Mesenchymal stem cell (in vitro differentiated cells and primary cell): ENCODE measurements around the gene ALDH18A1.
"Not testable (repeated sequence)": the region's sequence is repeated elsewhere in the genome, so short reads cannot be mapped to it uniquely, and the experiment has no call there.

Source experiments
- DNase-seq: peaks from one replicate; pipeline ENCODE4 v3.0.0-alpha.2; 2013
- H2AFZ ChIP-seq: one replicate; pipeline ENCODE4 v1.6.1; 2013; ENCODE audit warnings: low read depth, mild to moderate bottlenecking, control low read depth, inconsistent platforms, low read length, moderate library complexity
- H2AK5ac ChIP-seq: 2 replicates; pipeline ENCODE4 v1.6.1; 2013; ENCODE audit warnings: low read length, moderate library complexity, mild to moderate bottlenecking, inconsistent platforms; ENCODE audit not compliant: severe bottlenecking
- H2BK120ac ChIP-seq: one replicate; pipeline ENCODE4 v1.6.1; 2013; ENCODE audit warnings: low read depth, mild to moderate bottlenecking, inconsistent platforms, low read length, moderate library complexity
- H2BK12ac ChIP-seq, 2 experiments: one replicate each; pipeline ENCODE4 v1.6.1; 2013; ENCODE audit warnings: inconsistent platforms in 2 of 2, low read length in 2 of 2, mild to moderate bottlenecking in 2 of 2, moderate library complexity in 2 of 2, control low read depth in 1 of 2
- H2BK15ac ChIP-seq: one replicate; pipeline ENCODE4 v1.6.1; 2013; ENCODE audit warnings: mild to moderate bottlenecking, low read depth, inconsistent platforms; ENCODE audit not compliant: poor library complexity, severe bottlenecking
- H2BK5ac ChIP-seq: 2 replicates; pipeline ENCODE4 v1.6.1; 2013; ENCODE audit warnings: low read depth, mild to moderate bottlenecking, low read length, control low read depth, inconsistent platforms; ENCODE audit not compliant: poor library complexity, severe bottlenecking
- H3K14ac ChIP-seq, 2 experiments: one replicate each; pipeline ENCODE4 v1.6.1; 2013; ENCODE audit warnings: inconsistent platforms in 2 of 2, low read length in 2 of 2, control low read depth in 1 of 2, mild to moderate bottlenecking in 1 of 2, moderate library complexity in 1 of 2
- H3K18ac ChIP-seq, 2 experiments: one replicate each; pipeline ENCODE4 v1.6.1; 2013; ENCODE audit warnings: inconsistent platforms in 2 of 2, low read length in 2 of 2, control low read depth in 1 of 2, low read depth in 1 of 2, mild to moderate bottlenecking in 1 of 2
- H3K23ac ChIP-seq, 2 experiments: one replicate each; pipeline ENCODE4 v1.6.1; 2013; ENCODE audit warnings: inconsistent platforms in 2 of 2, low read length in 2 of 2, mild to moderate bottlenecking in 2 of 2, moderate library complexity in 2 of 2, control low read depth in 1 of 2
- H3K27ac ChIP-seq: 2 replicates; pipeline ENCODE4 v1.5.1; 2013; ENCODE audit warnings: mild to moderate bottlenecking, moderate library complexity, low read length, control low read depth, inconsistent platforms; ENCODE audit not compliant: poor library complexity, severe bottlenecking
- H3K27me3 ChIP-seq, 2 experiments: 2 replicates each; pipeline versions ENCODE4 v1.6.1 to v1.7.0; 2013; ENCODE audit warnings: low read length in 2 of 2, mild to moderate bottlenecking in 2 of 2, moderate library complexity in 2 of 2, control low read depth in 1 of 2, inconsistent platforms in 1 of 2; ENCODE audit not compliant: control insufficient read depth in 1 of 2, insufficient read depth in 1 of 2
- H3K36me3 ChIP-seq, 2 experiments: 2 replicates each; pipeline versions ENCODE4 v1.6.1 to v1.7.0; 2013; ENCODE audit warnings: low read length in 2 of 2, control low read depth in 1 of 2, inconsistent platforms in 1 of 2, low read depth in 1 of 2, mild to moderate bottlenecking in 1 of 2; ENCODE audit not compliant: insufficient read depth in 2 of 2, control insufficient read depth in 1 of 2
- H3K4ac ChIP-seq, 2 experiments: one replicate each; pipeline ENCODE4 v1.6.1; 2013; ENCODE audit warnings: inconsistent platforms in 2 of 2, low read length in 2 of 2, mild to moderate bottlenecking in 2 of 2, moderate library complexity in 2 of 2, control low read depth in 1 of 2, low read depth in 1 of 2
- H3K4me1 ChIP-seq: 2 replicates; pipeline ENCODE4 v1.6.1; 2013; ENCODE audit warnings: low read depth, low read length, control low read depth; ENCODE audit not compliant: control insufficient read depth, insufficient read depth
- H3K4me2 ChIP-seq: 2 replicates; pipeline ENCODE4 v1.6.1; 2013; ENCODE audit warnings: low read length, mild to moderate bottlenecking, inconsistent platforms; ENCODE audit not compliant: poor library complexity, severe bottlenecking
- H3K4me3 ChIP-seq, 2 experiments: 2 replicates each; pipeline versions ENCODE4 v1.5.1 to v1.7.0; 2013; ENCODE audit warnings: low read length in 2 of 2, mild to moderate bottlenecking in 2 of 2, control low read depth in 1 of 2, low read depth in 1 of 2; ENCODE audit not compliant: insufficient read depth in 1 of 2
- H3K79me1 ChIP-seq: replicated peaks from 2 replicates; pipeline ENCODE4 v1.6.1; 2013; ENCODE audit warnings: mild to moderate bottlenecking, control low read depth, low read length, inconsistent platforms; ENCODE audit not compliant: poor library complexity, severe bottlenecking
- H3K9ac ChIP-seq: 2 replicates; pipeline ENCODE4 v1.7.0; 2013; ENCODE audit warnings: mild to moderate bottlenecking, low read length, moderate library complexity
- H3K9me3 ChIP-seq: 2 replicates; pipeline ENCODE4 v1.7.0; 2013; ENCODE audit warnings: mild to moderate bottlenecking, low read length; ENCODE audit not compliant: control insufficient read depth
- H4K8ac ChIP-seq: one replicate; pipeline ENCODE4 v1.6.1; 2013; ENCODE audit warnings: inconsistent platforms, mild to moderate bottlenecking, low read length, moderate library complexity
- H4K91ac ChIP-seq: one replicate; pipeline ENCODE4 v1.6.1; 2013; ENCODE audit warnings: mild to moderate bottlenecking, low read length, inconsistent platforms
- WGBS: methylation state at CpG from one replicate; pipeline ENCODE4 v1.1.7; 2013; ENCODE audit warnings: mixed read lengths; 5-methylcytosine and 5-hydroxymethylcytosine counted together

ALDH18A1 gene

DNA sequence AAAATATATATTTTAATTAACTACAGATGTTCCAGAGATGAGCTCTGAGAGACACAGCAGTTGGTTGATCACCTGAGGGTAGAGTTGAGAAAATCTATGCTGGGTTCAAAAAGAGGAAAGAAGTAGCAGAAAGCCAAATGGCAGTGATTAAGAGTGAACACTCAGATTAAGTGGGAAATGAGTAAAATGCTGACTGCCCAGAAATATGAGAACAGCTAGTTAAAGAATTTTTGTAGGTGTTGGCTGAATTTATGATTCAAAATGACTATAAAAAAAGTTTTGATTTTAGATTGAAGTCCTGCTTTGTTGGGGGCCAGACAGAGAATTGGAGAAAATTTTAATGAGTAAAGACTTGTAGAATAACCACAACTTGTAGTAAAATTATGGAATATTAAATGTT, 27.5 kb upstream of the ALDH18A1 start:
- H3K9me3 ChIP-seq: no peaks in the 10 kb centered on the region
- no peak overlapping the region for H3K14ac ChIP-seq
- H2BK15ac ChIP-seq: no peak overlapping the region
- H4K91ac ChIP-seq: no peak overlapping the region
- H3K4ac ChIP-seq: no peak overlapping the region
- no peak overlapping the region for H2BK12ac ChIP-seq
- H3K36me3 ChIP-seq: peaks cover 14 to 88% of the 10 kb centered on the region in 2 experiments
- H3K4me3 ChIP-seq: no peak overlapping the region
- no peaks in the 10 kb centered on the region for H3K27me3 ChIP-seq
- H2BK5ac ChIP-seq: no peak overlapping the region
- H3K79me1 ChIP-seq: peaks cover 2% of the 10 kb centered on the region
- no peak overlapping the region for H2AK5ac ChIP-seq
- no peak overlapping the region for H3K9ac ChIP-seq
- H3K27ac ChIP-seq: no peak overlapping the region
- no peak overlapping the region for H3K18ac ChIP-seq
- H3K23ac ChIP-seq: no peak overlapping the region
- no peak for DNase-seq
- no peak overlapping the region for H2BK120ac ChIP-seq
- H2AFZ ChIP-seq: no peak overlapping the region
- no peaks in the 10 kb centered on the region for H3K4me1 ChIP-seq
- H3K4me2 ChIP-seq: no peak overlapping the region
- H4K8ac ChIP-seq: no peak overlapping the region

DNA sequence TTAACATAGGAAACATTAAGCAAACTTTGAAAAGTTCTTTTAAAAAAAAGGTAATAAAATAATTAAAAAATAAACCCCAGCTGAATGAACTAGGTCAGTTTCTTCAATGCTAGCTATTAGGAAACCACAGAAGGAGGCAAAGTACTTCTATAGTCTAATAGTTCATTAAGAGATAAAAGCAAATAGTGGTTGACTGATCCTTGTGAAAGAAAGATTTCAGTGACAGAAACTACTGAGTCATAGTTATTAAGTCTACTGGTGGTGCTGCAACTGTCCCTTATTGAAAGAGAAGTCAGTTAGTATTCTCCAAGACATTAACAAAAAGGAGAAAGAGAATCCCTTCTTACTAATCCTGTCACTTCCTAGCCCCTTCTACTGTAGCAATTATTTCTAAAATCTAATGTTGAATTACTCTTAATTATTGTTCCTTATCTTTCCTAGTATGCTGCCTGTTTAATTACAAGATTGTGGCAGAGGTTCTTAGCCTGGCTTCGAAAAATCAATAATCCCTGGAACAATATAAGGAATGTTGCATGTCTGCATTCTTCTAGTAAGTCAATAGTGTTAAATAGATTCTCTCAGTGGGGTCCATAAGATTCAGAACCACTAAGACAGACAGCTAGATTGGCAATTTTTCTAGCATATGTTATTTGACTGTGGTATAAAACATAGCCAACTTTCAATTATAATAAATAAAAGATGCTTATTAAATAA, 19.0 kb upstream of the ALDH18A1 start:
- H3K36me3 ChIP-seq: peaks cover 0 to 79% of the 10 kb centered on the region in 2 experiments
- H2BK5ac ChIP-seq: no peak overlapping the region
- WGBS: no CpG with 5 or more reads among the region's 1 CpG

DNA sequence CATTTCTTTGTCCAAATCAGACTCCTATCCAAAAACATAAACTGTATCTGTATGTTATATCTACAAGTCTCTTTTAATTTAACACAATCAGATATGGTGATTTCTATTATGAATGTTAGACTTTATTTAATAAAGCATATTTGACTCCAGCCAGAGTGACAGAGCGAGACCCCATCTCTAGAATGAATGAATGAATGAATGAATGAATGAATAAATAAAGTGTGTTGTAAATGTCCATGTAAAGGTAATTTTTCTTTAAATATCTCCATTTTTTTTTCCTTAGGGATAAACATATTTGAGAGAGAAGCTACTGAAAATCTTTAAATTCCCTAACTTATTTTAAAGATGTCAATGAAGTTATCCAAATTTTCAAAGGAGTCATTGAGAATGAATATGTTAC, 18.1 kb upstream of the ALDH18A1 start:
- Histone ChIP-seq H2BK15ac (no peak overlapping the region), H2BK5ac (no peak overlapping the region), H3K79me1 (no peaks in the 10 kb centered on the region), H2AK5ac (no peak overlapping the region), H3K23ac (no peak overlapping the region), H2BK120ac (no peak overlapping the region), H3K4me2 (no peak overlapping the region), H3K9me3 (no peaks in the 10 kb centered on the region), H3K36me3 (peaks cover 0 to 71% of the 10 kb centered on the region in 2 experiments), H2AFZ (no peak overlapping the region), H3K18ac (no peak overlapping the region), H3K4me1 (no peaks in the 10 kb centered on the region), H4K8ac (no peak overlapping the region), H2BK12ac (no peak overlapping the region), H3K14ac (no peak overlapping the region), H4K91ac (no peak overlapping the region), H3K4me3 (no peak overlapping the region), H3K27ac (no peak overlapping the region), H3K9ac (no peak overlapping the region), H3K4ac (no peak overlapping the region), H3K27me3 (no peaks in the 10 kb centered on the region)
- no peak for DNase-seq
- no CpG with 5 or more reads among the region's 1 CpG for WGBS

More for the DNA sequence above, 19.0 kb upstream of the ALDH18A1 start:
- Histone ChIP-seq H4K91ac (no peak overlapping the region), H3K4me1 (no peaks in the 10 kb centered on the region), H3K4me2 (no peak overlapping the region), H3K23ac (no peak overlapping the region), H3K14ac (no peak overlapping the region), H3K4ac (no peak overlapping the region), H3K4me3 (no peak overlapping the region), H2AFZ (no peak overlapping the region), H4K8ac (no peak overlapping the region), H3K27me3 (no peaks in the 10 kb centered on the region), H2BK15ac (no peak overlapping the region), H3K18ac (no peak overlapping the region), H2BK12ac (no peak overlapping the region), H3K79me1 (no peaks in the 10 kb centered on the region), H3K9ac (no peak overlapping the region), H3K9me3 (no peaks in the 10 kb centered on the region), H2AK5ac (no peak overlapping the region), H3K27ac (no peak overlapping the region), H2BK120ac (no peak overlapping the region)
- DNase-seq: no peak

DNA sequence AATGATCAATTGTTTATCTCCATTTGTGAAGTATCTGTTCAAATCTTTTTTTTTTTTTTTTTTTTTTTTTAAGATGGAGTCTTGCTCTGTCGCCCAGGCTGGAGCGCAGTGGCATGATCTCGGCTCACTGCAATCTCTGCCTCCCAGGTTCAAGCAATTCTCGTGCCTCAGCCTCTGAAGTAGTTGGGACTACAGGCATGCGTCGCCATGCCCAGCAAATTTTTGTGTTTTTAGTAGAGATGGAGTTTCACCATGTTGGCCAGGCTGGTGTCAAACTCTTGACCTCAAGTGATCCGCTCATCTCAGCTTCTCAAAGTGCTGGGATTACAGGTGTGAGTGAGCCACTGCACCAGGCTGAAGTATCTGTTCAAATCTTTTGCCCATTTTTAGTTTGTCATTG, 16.1 kb upstream of the ALDH18A1 start:
- H3K4me1 ChIP-seq, H2AFZ ChIP-seq, H3K27ac ChIP-seq, H2AK5ac ChIP-seq, H3K23ac ChIP-seq, H3K18ac ChIP-seq, H3K4ac ChIP-seq, H3K14ac ChIP-seq, H3K4me3 ChIP-seq, H3K4me2 ChIP-seq, H3K27me3 ChIP-seq, H2BK120ac ChIP-seq, DNase-seq, H2BK5ac ChIP-seq, H3K9ac ChIP-seq, H2BK12ac ChIP-seq, H4K8ac ChIP-seq, H3K79me1 ChIP-seq, H3K9me3 ChIP-seq, H4K91ac ChIP-seq, H2BK15ac ChIP-seq: not testable (repeated sequence)
- peaks cover 0 to 73% of the 10 kb centered on the region in 2 experiments for H3K36me3 ChIP-seq
- 96% methylated on average over 7 of the region's 7 CpGs for WGBS
